AG08396 (cell line): ENCODE data around the gene CENPT.
"Not testable (repeated sequence)": the region's sequence is repeated elsewhere in the genome, so short reads cannot be mapped to it uniquely, and the experiment has no call there.

ENCODE experiments used
- DNase-seq: peaks from one replicate; pipeline ENCODE4 v3.0.0; 2012; ENCODE audit warnings: low spot score, mixed read lengths

CENPT gene

GRCh38 chr16:67846063-67846319 is 1.5 kb downstream of the CENPT start:
- DNase-seq: no peak

GRCh38 chr16:67845291-67846062 is 2.0 kb downstream of the CENPT start:
- no peak for DNase-seq

GRCh38 chr16:67844497-67844896 is 3.0 kb downstream of the CENPT start:
- DNase-seq: peak; percentile 47

- peak; percentile 57 for DNase-seq
Observed at GRCh38 chr16:67843343-67843765, 4.1 kb downstream of the CENPT start.

- DNase-seq: peak; percentile 66
Observed at GRCh38 chr16:67842509-67843342, 4.8 kb downstream of the CENPT start.

- peak; percentile 93 for DNase-seq
Observed at GRCh38 chr16:67841816-67842508, 5.5 kb downstream of the CENPT start, which contains the start of gene THAP11. Gene THAP11, plus strand, starts transcription at chr16:67842320. Its CDS starts 235 bp downstream, at chr16:67842555.

GRCh38 chr16:67841198-67841815 is 6.2 kb downstream of the CENPT start:
- no peak for DNase-seq

GRCh38 chr16:67837811-67838210 is 9.7 kb downstream of the CENPT start:
- DNase-seq: no peak

- not testable (repeated sequence) for DNase-seq
Observed at GRCh38 chr16:67837190-67837589, 10.3 kb downstream of the CENPT start.

- DNase-seq: no peak
Observed at GRCh38 chr16:67834242-67834614, 13.3 kb downstream of the CENPT start.

- peak; percentile 96 for DNase-seq
Observed at GRCh38 chr16:67833415-67834241, 13.9 kb downstream of the CENPT start.

- peak; percentile 85 for DNase-seq
Observed at GRCh38 chr16:67833030-67833414, 14.5 kb downstream of the CENPT start.

- peak; percentile 1 for DNase-seq
Observed at GRCh38 chr16:67828651-67829050, 18.8 kb downstream of the CENPT start.

GRCh38 chr16:67825906-67826305 is 21.6 kb downstream of the CENPT start:
- DNase-seq: no peak

- no peak for DNase-seq
Observed at GRCh38 chr16:67825119-67825518, 22.4 kb downstream of the CENPT start.

GRCh38 chr16:67822511-67822910 is 25.0 kb downstream of the CENPT start:
- no peak for DNase-seq

- DNase-seq: no peak
Observed at GRCh38 chr16:67820608-67821259, 26.8 kb downstream of the CENPT start.

GRCh38 chr16:67814567-67814966 is 32.9 kb downstream of the CENPT start:
- no peak for DNase-seq

GRCh38 chr16:67811899-67812298 is 35.6 kb downstream of the CENPT start:
- DNase-seq: no peak

GRCh38 chr16:67807148-67807682 is 40.3 kb downstream of the CENPT start:
- no peak for DNase-seq
